Measurements from ENCODE around the gene NPB.

Gene NPB

GRCh38 chr17:81951785-81952684 is 50.0 kb downstream of the NPB start:
- TF ChIP-seq POLR2AphosphoS5 (IDR thresholded peaks at IDR 0.05; ENCODE audit: low read depth, low read length), result no peak
